DND-41 (cell line): ENCODE data around the gene ZMIZ2.
"Not testable (repeated sequence)": the region's sequence is repeated elsewhere in the genome, so short reads cannot be mapped to it uniquely, and the experiment has no call there.

ENCODE experiments used
- ATAC-seq: fragments of 200-7000 bp; cut with Tn5 transposase; 3 replicates; pipeline ENCODE4 v1.9.1; 2021; ENCODE audit warnings: low read depth; ENCODE audit not compliant: insufficient read depth
- DNase-seq: peaks from one replicate; pipeline ENCODE4 v3.0.0-alpha.2; 2020
- H2AFZ ChIP-seq: 2 replicates; pipeline ENCODE4 v1.6.0; 2012; ENCODE audit warnings: low read depth, low read length
- H3K27ac ChIP-seq: 2 replicates; pipeline ENCODE4 v1.5.1; 2012; ENCODE audit warnings: low read length, inconsistent platforms
- H3K27me3 ChIP-seq: fragments of 200-600 bp; sonication (generic); 2 replicates; pipeline ENCODE4 v1.6.0; 2012; ENCODE audit warnings: low read length, mild to moderate bottlenecking, inconsistent platforms; ENCODE audit not compliant: insufficient read depth, poor library complexity
- H3K36me3 ChIP-seq: 2 replicates; pipeline ENCODE4 v1.5.1; 2012; ENCODE audit warnings: low read length, inconsistent platforms; ENCODE audit not compliant: insufficient read depth
- H3K4me1 ChIP-seq: 2 replicates; pipeline ENCODE4 v1.5.1; 2012; ENCODE audit warnings: mild to moderate bottlenecking, low read length; ENCODE audit not compliant: insufficient read depth
- H3K4me2 ChIP-seq: 2 replicates; pipeline ENCODE4 v1.6.0; 2012; ENCODE audit warnings: mild to moderate bottlenecking, moderate library complexity, low read length, inconsistent platforms; ENCODE audit not compliant: insufficient read depth
- H3K4me3 ChIP-seq, 2 experiments: fragments of 200-600 bp in 1 of 2; shearing (Covaris generic) in 1 of 2; 2 replicates each; pipeline ENCODE4 v1.5.1; 2012 to 2016; ENCODE audit warnings: inconsistent platforms in 2 of 2, low read length in 2 of 2, mild to moderate bottlenecking in 2 of 2, low read depth in 1 of 2, moderate library complexity in 1 of 2
- H3K79me2 ChIP-seq: 2 replicates; pipeline ENCODE4 v1.6.0; 2012; ENCODE audit warnings: low read length, inconsistent platforms; ENCODE audit not compliant: insufficient read depth
- H3K9ac ChIP-seq: 2 replicates; pipeline ENCODE4 v1.6.0; 2012; ENCODE audit warnings: low read depth, mild to moderate bottlenecking, inconsistent platforms, low read length, moderate library complexity
- H3K9me3 ChIP-seq: 2 replicates; pipeline ENCODE4 v1.5.1; 2012; ENCODE audit warnings: low read length, moderate library complexity, mild to moderate bottlenecking, inconsistent platforms; ENCODE audit not compliant: insufficient read depth, severe bottlenecking
- H4K20me1 ChIP-seq: 2 replicates; pipeline ENCODE4 v1.6.0; 2012; ENCODE audit warnings: low read length; ENCODE audit not compliant: insufficient read depth
- EZH2 ChIP-seq: IDR thresholded peaks from 3 replicates; pipeline ENCODE4 v1.6.1; 2012; ENCODE audit warnings: borderline replicate concordance, low read depth, mild to moderate bottlenecking, moderate library complexity, low read length, inconsistent platforms; ENCODE audit not compliant: severe bottlenecking
- TF ChIP-seq, protein P1 (sequence below): IDR thresholded peaks from 2 replicates; pipeline ENCODE4 v1.5.1; 2012; ENCODE audit warnings: borderline replicate concordance, low read length, moderate library complexity, mild to moderate bottlenecking; ENCODE audit not compliant: poor library complexity, severe bottlenecking; ENCODE audit errors: extremely low read depth

ZMIZ2 gene

DNA sequence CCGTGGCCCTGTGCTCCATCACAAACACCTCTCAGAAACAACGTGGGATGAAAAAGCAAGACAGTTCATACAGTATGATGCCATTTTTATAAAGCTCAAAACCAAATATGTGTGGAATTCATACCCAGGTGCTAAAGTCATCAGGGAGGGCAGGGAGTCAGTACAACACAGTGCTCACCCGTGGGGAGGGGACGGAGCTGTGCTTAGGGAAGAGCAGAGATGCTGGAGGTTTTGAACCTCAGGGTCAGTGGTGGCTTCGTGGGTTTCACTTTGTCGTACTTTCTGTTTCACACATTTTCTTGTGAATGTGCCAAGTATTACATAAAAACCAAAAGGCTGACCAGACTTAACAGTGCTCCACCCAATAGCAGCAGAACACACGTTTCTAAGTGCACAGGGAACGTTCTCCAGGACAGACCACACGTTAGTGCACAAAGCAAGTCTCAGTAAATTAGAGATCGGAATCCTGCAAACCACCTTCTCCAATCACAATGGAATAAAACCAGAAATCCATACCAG lies 21.2 kb downstream of the ZMIZ2 start:
- Histone ChIP-seq H3K79me2 (no peaks in the 10 kb centered on the region), H2AFZ (no peak overlapping the region), H4K20me1 (peaks cover 2% of the 10 kb centered on the region; the same call in 1 of the 2 replicates)

DNA sequence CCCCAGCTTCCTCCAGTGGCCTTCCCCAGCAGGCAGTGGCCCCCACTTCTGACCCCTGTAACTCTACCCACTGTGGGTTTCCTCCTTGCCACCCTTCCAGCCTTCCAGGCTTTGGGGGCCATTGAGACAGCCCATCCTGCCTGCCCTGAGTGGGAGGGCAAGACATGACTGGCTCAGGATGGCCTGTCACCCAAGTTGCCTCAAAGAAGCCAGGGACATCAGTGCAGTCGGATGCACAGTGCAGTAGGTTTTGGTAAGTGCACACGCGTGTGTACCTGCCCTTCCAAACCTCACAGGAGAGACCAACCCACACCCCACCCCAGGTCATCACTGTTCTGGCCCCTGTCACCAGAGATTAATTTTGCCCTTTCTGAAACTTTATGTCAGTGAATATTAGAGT lies 22.7 kb downstream of the ZMIZ2 start:
- H4K20me1 ChIP-seq, result peaks cover 2% of the 10 kb centered on the region; the same call in 1 of the 2 replicates
- H3K27me3 ChIP-seq, result no peaks in the 10 kb centered on the region
- H2AFZ ChIP-seq, result no peak overlapping the region
- no peaks in the 10 kb centered on the region for H3K79me2 ChIP-seq
- no peak overlapping the region for H3K9ac ChIP-seq
- H3K36me3 ChIP-seq, result peaks cover 18% of the 10 kb centered on the region
- H3K4me3 ChIP-seq, result no peak overlapping the region
- no peak overlapping the region for H3K27ac ChIP-seq
- H3K9me3 ChIP-seq, result no peaks in the 10 kb centered on the region
- H3K4me2 ChIP-seq, result no peak overlapping the region
- TF ChIP-seq EZH2, result no peak
- TF ChIP-seq, protein P1, sequence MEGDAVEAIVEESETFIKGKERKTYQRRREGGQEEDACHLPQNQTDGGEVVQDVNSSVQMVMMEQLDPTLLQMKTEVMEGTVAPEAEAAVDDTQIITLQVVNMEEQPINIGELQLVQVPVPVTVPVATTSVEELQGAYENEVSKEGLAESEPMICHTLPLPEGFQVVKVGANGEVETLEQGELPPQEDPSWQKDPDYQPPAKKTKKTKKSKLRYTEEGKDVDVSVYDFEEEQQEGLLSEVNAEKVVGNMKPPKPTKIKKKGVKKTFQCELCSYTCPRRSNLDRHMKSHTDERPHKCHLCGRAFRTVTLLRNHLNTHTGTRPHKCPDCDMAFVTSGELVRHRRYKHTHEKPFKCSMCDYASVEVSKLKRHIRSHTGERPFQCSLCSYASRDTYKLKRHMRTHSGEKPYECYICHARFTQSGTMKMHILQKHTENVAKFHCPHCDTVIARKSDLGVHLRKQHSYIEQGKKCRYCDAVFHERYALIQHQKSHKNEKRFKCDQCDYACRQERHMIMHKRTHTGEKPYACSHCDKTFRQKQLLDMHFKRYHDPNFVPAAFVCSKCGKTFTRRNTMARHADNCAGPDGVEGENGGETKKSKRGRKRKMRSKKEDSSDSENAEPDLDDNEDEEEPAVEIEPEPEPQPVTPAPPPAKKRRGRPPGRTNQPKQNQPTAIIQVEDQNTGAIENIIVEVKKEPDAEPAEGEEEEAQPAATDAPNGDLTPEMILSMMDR, result no peak
- H3K4me1 ChIP-seq, result no peaks in the 10 kb centered on the region
- ATAC-seq (peak; percentile 28; the same call in 1 of the 3 replicates), DNase-seq (no peak)

More for the DNA sequence above, 21.2 kb downstream of the ZMIZ2 start:
- H3K4me1 ChIP-seq, result no peaks in the 10 kb centered on the region
- H3K9me3 ChIP-seq, result no peaks in the 10 kb centered on the region
- DNase-seq, result no peak
- peaks cover 33% of the 10 kb centered on the region for H3K36me3 ChIP-seq
- H3K27ac ChIP-seq, result no peak overlapping the region
- H3K4me2 ChIP-seq, result no peak overlapping the region
- H3K27me3 ChIP-seq, result no peaks in the 10 kb centered on the region
- H3K9ac ChIP-seq, result no peak overlapping the region
- ATAC-seq, result no peak
- TF ChIP-seq, protein P1, result no peak
- TF ChIP-seq EZH2, result no peak
- H3K4me3 ChIP-seq, result no peak overlapping the region

DNA sequence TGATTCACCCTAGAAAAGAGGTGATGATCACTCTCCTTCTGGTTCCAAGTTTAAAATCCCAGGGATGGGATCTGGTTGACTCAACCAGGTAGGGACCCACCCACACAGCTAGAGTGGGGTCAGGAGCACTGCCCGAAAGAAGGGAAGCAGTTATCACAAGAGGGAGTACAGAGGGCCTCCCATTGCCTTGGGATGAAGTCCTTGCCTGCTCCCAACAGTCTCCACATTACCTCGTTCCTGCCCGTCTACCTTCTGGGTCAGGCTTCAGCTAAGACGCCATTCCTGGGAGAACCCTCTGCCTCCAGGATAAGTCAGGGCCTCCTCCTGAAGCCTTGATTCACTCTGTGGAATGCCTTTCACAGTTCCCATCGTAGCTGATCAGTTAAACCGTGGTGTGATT lies 23.8 kb downstream of the ZMIZ2 start:
- TF ChIP-seq, protein P1, result no peak
- TF ChIP-seq EZH2, result no peak
- Histone ChIP-seq H3K4me2 (no peak overlapping the region), H3K9ac (no peak overlapping the region), H3K27me3 (no peaks in the 10 kb centered on the region), H3K27ac (no peak overlapping the region), H3K4me3 (no peak overlapping the region), H3K4me1 (no peaks in the 10 kb centered on the region), H3K36me3 (peaks cover 7% of the 10 kb centered on the region; the same call in 1 of the 2 replicates), H2AFZ (no peak overlapping the region), H3K79me2 (no peaks in the 10 kb centered on the region), H3K9me3 (no peaks in the 10 kb centered on the region), H4K20me1 (no peaks in the 10 kb centered on the region)
- ATAC-seq (no peak), DNase-seq (no peak)

DNA sequence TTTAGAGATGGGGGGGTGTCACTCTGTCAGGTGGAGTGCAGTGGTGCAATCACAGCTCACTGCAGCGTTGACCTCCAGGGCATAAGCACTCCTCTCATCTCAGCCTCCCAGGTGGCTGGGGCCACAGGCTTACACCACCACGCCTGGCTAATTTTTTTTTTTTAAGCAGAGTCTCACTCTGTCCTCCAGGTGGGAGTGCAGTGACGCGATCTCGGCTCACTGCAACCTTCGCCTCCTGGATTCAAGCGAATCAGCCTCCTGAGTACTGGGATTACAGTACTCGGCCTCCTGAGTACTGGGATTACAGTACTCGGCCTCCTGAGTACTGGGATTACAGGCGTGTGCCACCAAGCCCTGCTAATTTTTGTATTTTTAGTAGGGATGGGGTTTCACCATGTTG lies 24.2 kb downstream of the ZMIZ2 start:
- Histone ChIP-seq H3K36me3 (peaks cover 3% of the 10 kb centered on the region; the same call in 1 of the 2 replicates), H4K20me1 (no peaks in the 10 kb centered on the region), H3K79me2 (no peaks in the 10 kb centered on the region), H3K27me3 (no peaks in the 10 kb centered on the region), H3K9ac (no peak overlapping the region), H3K9me3 (no peaks in the 10 kb centered on the region), H3K4me1 (no peaks in the 10 kb centered on the region), H2AFZ (no peak overlapping the region), H3K4me3 (no peak overlapping the region), H3K4me2 (no peak overlapping the region), H3K27ac (no peak overlapping the region)
- TF ChIP-seq EZH2, result no peak
- TF ChIP-seq, protein P1, result no peak
- no peak for DNase-seq
- no peak for ATAC-seq

DNA sequence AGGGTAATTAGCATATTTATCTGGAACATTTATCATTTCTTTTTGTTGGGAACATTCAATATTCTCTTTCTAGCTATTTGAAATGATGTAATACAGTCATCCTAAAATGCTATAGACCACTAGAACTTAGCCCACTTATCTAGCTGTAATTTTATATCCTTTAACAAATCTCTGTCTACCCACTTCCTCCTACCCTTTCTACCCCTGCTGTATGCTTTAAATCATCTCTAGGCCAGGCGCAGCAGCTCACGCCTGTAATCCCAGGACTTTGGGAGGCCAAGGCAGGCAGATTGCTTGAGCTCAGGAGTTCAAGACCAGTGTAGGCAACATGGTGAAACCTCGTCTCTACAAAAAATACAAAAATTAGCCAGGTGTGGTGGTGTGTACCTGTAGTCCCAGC lies 25.8 kb downstream of the ZMIZ2 start:
- H3K4me3 ChIP-seq, DNase-seq, H3K4me2 ChIP-seq, H2AFZ ChIP-seq, H3K4me1 ChIP-seq, ATAC-seq, H3K9ac ChIP-seq, H3K27ac ChIP-seq, H3K9me3 ChIP-seq, H4K20me1 ChIP-seq, H3K79me2 ChIP-seq, H3K27me3 ChIP-seq, H3K36me3 ChIP-seq: not testable (repeated sequence)
